Endothelial cell of umbilical vein (primary cell): ENCODE data around the gene CNST. TPM values are rescaled to one million over a fixed set of nuclear protein-coding genes. Genes with fewer than 3 reads are reported as not detected.

Source experiments
- BruUV-seq: library from RNA; stranded (reverse); fragments of 400-500 nt; replicated peaks from 2 replicates; lab custom pipeline; 2021; lab: Mats Ljungman, UMichigan
- CTCF ChIA-PET: fragments of 300-600, 350-600 bp; sonication (Branson Sonifier 250); formaldehyde crosslinking; loops from one replicate; lab custom pipeline; 2021; ENCODE audit warnings: antibody characterized with exemption, inconsistent platforms; lab: Charles Lee
- POLR2A ChIA-PET: fragments of 300-600, 350-600 bp; sonication (Branson Sonifier 250); formaldehyde crosslinking; loops from one replicate; lab custom pipeline; 2021; ENCODE audit warnings: antibody characterized with exemption, inconsistent platforms; lab: Charles Lee
- DNase-seq: peaks from one replicate; pipeline ENCODE4 v3.0.0-alpha.2; 2011; ENCODE audit warnings: low read depth, low spot score
- FAIRE-seq: peaks from 2 replicates; lab custom pipeline; 2011; peaks lifted over from hg19 to GRCh38; lab: Jason Lieb, UNC
- H2AFZ ChIP-seq: 2 replicates; pipeline ENCODE4 v1.6.0; 2012; ENCODE audit warnings: low read depth, low read length, control low read depth, inconsistent platforms
- H3K27ac ChIP-seq: 2 replicates; pipeline ENCODE4 v1.5.1; 2011; ENCODE audit warnings: low read depth, mild to moderate bottlenecking, control low read depth, low read length, moderate library complexity; ENCODE audit not compliant: insufficient read depth
- H3K27me3 ChIP-seq, 2 experiments: 2 replicates each; pipeline versions ENCODE4 v1.6.0 to v1.6.1; 2011; ENCODE audit warnings: low read length in 2 of 2, mixed read lengths in 1 of 2; ENCODE audit not compliant: control insufficient read depth in 2 of 2, insufficient read depth in 2 of 2
- H3K36me3 ChIP-seq, 2 experiments: 2 replicates in 1 of 2; 3 replicates in 1 of 2; pipeline ENCODE4 v1.5.1; 2011; ENCODE audit warnings: low read length in 2 of 2, mild to moderate bottlenecking in 1 of 2, moderate library complexity in 1 of 2; ENCODE audit not compliant: control insufficient read depth in 2 of 2, insufficient read depth in 2 of 2; ENCODE audit errors: extremely low read depth in 1 of 2
- H3K4me1 ChIP-seq: 3 replicates; pipeline ENCODE4 v1.5.1; 2011; ENCODE audit warnings: mild to moderate bottlenecking, low read length; ENCODE audit not compliant: control insufficient read depth, insufficient read depth; ENCODE audit errors: extremely low read depth
- H3K4me2 ChIP-seq: 2 replicates; pipeline ENCODE4 v1.6.1; 2011; ENCODE audit warnings: low read length, control low read depth, mixed read lengths; ENCODE audit not compliant: insufficient read depth
- H3K4me3 ChIP-seq, 3 experiments: fragments of 200-600 bp in 1 of 3; sonication (generic), shearing (Covaris generic) in 1 of 3; replicated peaks in 1 of 3; 2 replicates each; pipeline ENCODE4 v1.5.1; 2011 to 2016; ENCODE audit warnings: control low read depth in 3 of 3, low read length in 3 of 3, mild to moderate bottlenecking in 2 of 3, inconsistent platforms in 1 of 3, low read depth in 1 of 3, moderate library complexity in 1 of 3; ENCODE audit not compliant: insufficient read depth in 1 of 3
- H3K79me2 ChIP-seq: 2 replicates; pipeline ENCODE4 v1.6.0; 2012; ENCODE audit warnings: low read length, inconsistent platforms; ENCODE audit not compliant: control insufficient read depth, insufficient read depth
- H3K9ac ChIP-seq: replicated peaks from 2 replicates; pipeline ENCODE3; 2011; ENCODE audit warnings: low read length, control low read depth; ENCODE audit not compliant: insufficient read depth; ENCODE audit errors: extremely low read depth
- H3K9me1 ChIP-seq: replicated peaks from 3 replicates; pipeline ENCODE4 v1.6.0; 2011; ENCODE audit warnings: mild to moderate bottlenecking, low read length; ENCODE audit not compliant: control insufficient read depth, insufficient read depth; ENCODE audit errors: extremely low read depth
- H3K9me3 ChIP-seq: replicated peaks from 2 replicates; pipeline ENCODE4 v1.5.1; 2012; ENCODE audit warnings: low read length, inconsistent platforms; ENCODE audit not compliant: control insufficient read depth, insufficient read depth
- H4K20me1 ChIP-seq: replicated peaks from 2 replicates; pipeline ENCODE3; 2011; ENCODE audit warnings: mild to moderate bottlenecking, low read length; ENCODE audit not compliant: control insufficient read depth, insufficient read depth; ENCODE audit errors: extremely low read depth
- CTCF ChIP-seq, 2 donors: IDR thresholded peaks; 1 replicate in 1 of 2; 2 replicates in 1 of 2; pipeline ENCODE4 v1.5.1; 2011; ENCODE audit warnings: low read length in 2 of 2, mild to moderate bottlenecking in 2 of 2, moderate library complexity in 2 of 2, control low read depth in 1 of 2, inconsistent platforms in 1 of 2, low read depth in 1 of 2; ENCODE audit not compliant: insufficient read depth in 1 of 2; ENCODE audit errors: extremely low read depth in 1 of 2
- EZH2 ChIP-seq: IDR thresholded peaks from 2 replicates; pipeline ENCODE4 v1.6.1; 2012; ENCODE audit warnings: borderline replicate concordance, low read depth, mild to moderate bottlenecking, moderate library complexity, low read length, inconsistent platforms; ENCODE audit not compliant: severe bottlenecking
- FOS ChIP-seq: IDR thresholded peaks from 2 replicates; pipeline ENCODE4 v1.6.1; 2011; ENCODE audit warnings: mild to moderate bottlenecking, low read length, moderate library complexity, borderline replicate concordance; ENCODE audit not compliant: insufficient read depth
- GATA2 ChIP-seq: IDR thresholded peaks from 2 replicates; pipeline ENCODE4 v1.7.0; 2011; ENCODE audit warnings: low read depth, mild to moderate bottlenecking, moderate library complexity, mixed read lengths, low read length; ENCODE audit not compliant: insufficient read length, insufficient read depth
- JUN ChIP-seq: IDR thresholded peaks from 2 replicates; pipeline ENCODE4 v1.6.1; 2011; ENCODE audit warnings: borderline replicate concordance, low read depth; ENCODE audit not compliant: insufficient read length, insufficient read depth
- MYC ChIP-seq: IDR thresholded peaks from one replicate; pipeline ENCODE4 v1.6.1; 2011; ENCODE audit warnings: mild to moderate bottlenecking, low read depth, low read length
- POLR2A ChIP-seq: IDR thresholded peaks from 2 replicates; pipeline ENCODE4 v1.6.1; 2012; ENCODE audit warnings: low read depth, mild to moderate bottlenecking, control low read depth, low read length
- POLR2AphosphoS5 ChIP-seq: IDR thresholded peaks from 2 replicates; pipeline ENCODE4 v1.6.1; 2012; ENCODE audit warnings: low read depth, mild to moderate bottlenecking, control low read depth, low read length, moderate library complexity; ENCODE audit not compliant: insufficient read depth
- dilution Hi-C: fragments of 300-500 bp; cut with MboI; formaldehyde crosslinking; loops from one replicate; pipeline ENCODE4 v1.15.0; 2019; ENCODE audit warnings: low sequenced_read_pairs; ENCODE audit not compliant: extremely low pct_ligation_motif_present
- intact Hi-C: fragments of 100-400 bp; cut with micrococcal nuclease; formaldehyde crosslinking; loops from one replicate; pipeline ENCODE4 v1.10.0; 2022
- polyA plus RNA-seq, 4 experiments: library from polyadenylated mRNA; depleted of rRNA in 3 of 4; stranded (reverse) in 3 of 4; unstranded in 1 of 4; fragments of >200 nt; gene quantifications; 2 replicates each; pipeline versions ENCODE4 v1.2.1 to v1.2.3, GENCODE V29; 2011 to 2012; ENCODE audit warnings: missing spikeins in 1 of 4
- total RNA-seq: library from RNA; stranded (reverse); gene quantifications from 2 replicates; pipeline ENCODE4 v1.2.3, GENCODE V29; 2021
- TF ChIP-seq, protein P1 (sequence below): IDR thresholded peaks from 2 replicates; pipeline ENCODE4 v1.6.1; 2011; ENCODE audit not compliant: insufficient read depth, insufficient read length

Gene CNST
- total and polyA plus RNA-seq, 2 donors (not counting 3 experiments of a cell fraction or from before 2014, with no cell fraction given): 6.3 to 18.1 TPM

- dilution Hi-C loops (no loop called here), intact Hi-C loops (no loop called here)
- H3K79me2 ChIP-seq: peaks cover 21% of the 10 kb centered on the region
- no peak overlapping the region for H2AFZ ChIP-seq
- H3K9ac ChIP-seq: no peak overlapping the region
- no TSS peak for BruUV-seq
- H3K9me3 ChIP-seq: no peaks in the 10 kb centered on the region
- H3K4me3 ChIP-seq: no peak overlapping the region
- no peak for DNase-seq
- TF ChIP-seq MYC: no peak
- no peak for TF ChIP-seq POLR2AphosphoS5
- no peak for TF ChIP-seq CTCF (IDR thresholded peaks at IDR 0.05; ENCODE audit: extremely low read depth in 1 of 2, insufficient read depth in 1 of 2, low read depth in 1 of 2, low read length in 2 of 2)
- H3K4me2 ChIP-seq: no peak overlapping the region
- no peak overlapping the region for H3K27ac ChIP-seq
- ChIA-PET CTCF (interaction anchor here (0.7 kb wide), 1 partner anchor 8 kb away, joined by 3 read pairs; no protein-coding TSS in a partner anchor), POLR2A (no interaction called here)
- FAIRE-seq: no peak
- no peaks in the 10 kb centered on the region for H3K9me1 ChIP-seq
- H3K36me3 ChIP-seq: no peaks in the 10 kb centered on the region
- H3K4me1 ChIP-seq: no peaks in the 10 kb centered on the region
- H3K27me3 ChIP-seq: no peaks in the 10 kb centered on the region
- H4K20me1 ChIP-seq: no peaks in the 10 kb centered on the region
Measured at GRCh38 chr1:246595146-246595545, 28.9 kb downstream of the CNST start.

- dilution Hi-C loops: no loop called here
- no peaks in the 10 kb centered on the region for H3K9me3 ChIP-seq
- ChIA-PET CTCF (interaction anchor here (0.8 to 1.1 kb wide), 2 partner anchors 11 to 16 kb away, joined by 3 to 4 read pairs; no protein-coding TSS in a partner anchor), POLR2A (no interaction called here)
- H3K36me3 ChIP-seq: no peaks in the 10 kb centered on the region
- no peak overlapping the region for H3K4me3 ChIP-seq
- no peak overlapping the region for H3K4me2 ChIP-seq
- TF ChIP-seq POLR2AphosphoS5: no peak
- no peak for TF ChIP-seq JUN
- TF ChIP-seq EZH2: no peak
- TF ChIP-seq, protein P1, sequence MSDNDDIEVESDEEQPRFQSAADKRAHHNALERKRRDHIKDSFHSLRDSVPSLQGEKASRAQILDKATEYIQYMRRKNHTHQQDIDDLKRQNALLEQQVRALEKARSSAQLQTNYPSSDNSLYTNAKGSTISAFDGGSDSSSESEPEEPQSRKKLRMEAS: no peak
- TF ChIP-seq GATA2: no peak
- no peak for TF ChIP-seq POLR2A
- TF ChIP-seq MYC: no peak
- TF ChIP-seq FOS: no peak
- no peak for TF ChIP-seq CTCF (IDR thresholded peaks at IDR 0.05; ENCODE audit: extremely low read depth in 1 of 2, insufficient read depth in 1 of 2, low read depth in 1 of 2, low read length in 2 of 2)
- H2AFZ ChIP-seq: no peak overlapping the region
- no peak overlapping the region for H3K9ac ChIP-seq
- peaks cover 19% of the 10 kb centered on the region for H3K79me2 ChIP-seq
- H3K27ac ChIP-seq: no peak overlapping the region
- DNase-seq (peak; percentile 92), FAIRE-seq (peak; percentile 42)
- H3K9me1 ChIP-seq: no peaks in the 10 kb centered on the region
- no TSS peak for BruUV-seq
- intact Hi-C loops: no loop called here
- no peaks in the 10 kb centered on the region for H3K27me3 ChIP-seq
- no peaks in the 10 kb centered on the region for H4K20me1 ChIP-seq
- no peaks in the 10 kb centered on the region for H3K4me1 ChIP-seq
Measured at GRCh38 chr1:246597340-246597739, 31.1 kb downstream of the CNST start.
